Esophagus squamous epithelium (tissue), 4 donors: ENCODE results near the gene OLFML3.
"Not testable (repeated sequence)": the region's sequence is repeated elsewhere in the genome, so short reads cannot be mapped to it uniquely, and the experiment has no call there.

ENCODE experiments used
- CTCF ChIP-seq, 6 experiments: fragments of 450-650 bp in 4 of 6; fragments of 200-600 bp in 2 of 6; sonication (generic) in 2 of 6; IDR thresholded peaks; one replicate each; pipeline ENCODE4 v1.5.1; 2016 to 2019; ENCODE audit warnings: antibody characterized with exemption in 6 of 6, mild to moderate bottlenecking in 4 of 6, moderate library complexity in 4 of 6
- POLR2A ChIP-seq, 4 donors: fragments of 450-650 bp; IDR thresholded peaks; one replicate each; pipeline ENCODE4 v1.6.1; 2017; ENCODE audit warnings: antibody characterized with exemption in 4 of 4, mild to moderate bottlenecking in 4 of 4, moderate library complexity in 3 of 4

- not testable (repeated sequence) for TF ChIP-seq CTCF, POLR2A (IDR thresholded peaks at IDR 0.05)
Measured at GRCh38 chr1:113948151-113948550, 31.1 kb upstream of the OLFML3 start.
